ENCODE measurements around the gene GSG1. TPM values are rescaled to one million over a fixed set of nuclear protein-coding genes. Genes with fewer than 3 reads are reported as not detected.

The GSG1 gene
- total RNA-seq, 2 experiments from 2014 or later, result not detected

- intact Hi-C loops (cut with DNase I, micrococcal nuclease), result no loop called here
- no peak overlapping the region for H3K27ac ChIP-seq (ENCODE audit: low read depth in 1 of 2, low read length in 2 of 2)
- no peaks in the 10 kb centered on the region for H3K9me3 ChIP-seq (ENCODE audit: control insufficient read depth in 1 of 2, insufficient read depth in 1 of 2, low read length in 2 of 2)
- H3K9me3 Mint-ChIP-seq, result no peaks in the 10 kb centered on the region
- DNase-seq (no peak), ATAC-seq (ENCODE audit: poor library complexity) (no peak)
- H3K4me1 ChIP-seq (ENCODE audit: insufficient read depth, low read length), result no peaks in the 10 kb centered on the region
- H3K36me3 Mint-ChIP-seq (ENCODE audit: low read depth), result no peaks in the 10 kb centered on the region
- H3K4me3 Mint-ChIP-seq, result no peak overlapping the region
- no peaks in the 10 kb centered on the region for H3K36me3 ChIP-seq (ENCODE audit: insufficient read depth, low read length)
- H3K27me3 Mint-ChIP-seq, result no peaks in the 10 kb centered on the region
- ChIA-PET POLR2A (no interaction called here), CTCF (interaction anchor here (0.5 to 2.1 kb wide), 2 partner anchors 68 to 87 kb away, joined by 4 to 6 read pairs; no protein-coding TSS in a partner anchor)
- H3K4me3 ChIP-seq (ENCODE audit: low read length), result no peak overlapping the region
- no peak for TF ChIP-seq CTCF (IDR thresholded peaks at IDR 0.05)
- no peaks in the 10 kb centered on the region for H3K4me1 Mint-ChIP-seq (ENCODE audit: low read depth)
- no peak overlapping the region for H3K27ac Mint-ChIP-seq
- H3K27me3 ChIP-seq (ENCODE audit: control insufficient read depth in 1 of 2, insufficient read depth in 2 of 2, low read length in 2 of 2), result no peaks in the 10 kb centered on the region
These were observed 21.4 kb upstream of the GSG1 start for GRCh38 chr12:13124656-13125505.

- Mint-ChIP-seq H3K36me3 (ENCODE audit: low read depth) (no peaks in the 10 kb centered on the region), H3K27ac (no peak overlapping the region), H3K9me3 (no peaks in the 10 kb centered on the region), H3K27me3 (no peaks in the 10 kb centered on the region), H3K4me3 (no peak overlapping the region), H3K4me1 (ENCODE audit: low read depth) (no peaks in the 10 kb centered on the region)
- intact Hi-C loops (cut with DNase I, micrococcal nuclease), result no loop called here
- DNase-seq (no peak), ATAC-seq (ENCODE audit: poor library complexity) (no peak)
- H3K27ac ChIP-seq (ENCODE audit: low read depth in 1 of 2, low read length in 2 of 2), result no peak overlapping the region
- no peaks in the 10 kb centered on the region for H3K4me1 ChIP-seq (ENCODE audit: insufficient read depth, low read length)
- no peaks in the 10 kb centered on the region for H3K27me3 ChIP-seq (ENCODE audit: control insufficient read depth in 1 of 2, insufficient read depth in 2 of 2, low read length in 2 of 2)
- no peaks in the 10 kb centered on the region for H3K36me3 ChIP-seq (ENCODE audit: insufficient read depth, low read length)
- no peaks in the 10 kb centered on the region for H3K9me3 ChIP-seq (ENCODE audit: control insufficient read depth in 1 of 2, insufficient read depth in 1 of 2, low read length in 2 of 2)
- POLR2A ChIA-PET, result no interaction called here
- no peak overlapping the region for H3K4me3 ChIP-seq (ENCODE audit: low read length)
- TF ChIP-seq CTCF (IDR thresholded peaks at IDR 0.05), result no peak
- CTCF ChIA-PET, result no interaction called here
These were observed 18.1 kb upstream of the GSG1 start for GRCh38 chr12:13121568-13121967.

GRCh38 chr12:13120413-13120812 is 16.9 kb upstream of the GSG1 start:
- Mint-ChIP-seq H3K4me1 (ENCODE audit: low read depth) (no peaks in the 10 kb centered on the region), H3K36me3 (ENCODE audit: low read depth) (no peaks in the 10 kb centered on the region), H3K27ac (no peak overlapping the region), H3K27me3 (no peaks in the 10 kb centered on the region), H3K4me3 (no peak overlapping the region), H3K9me3 (no peaks in the 10 kb centered on the region)
- intact Hi-C loops (cut with DNase I, micrococcal nuclease), result no loop called here
- CTCF ChIA-PET, result interaction anchor here (0.7 kb wide), 1 partner anchor 15 kb away, joined by 4 read pairs; no protein-coding TSS in a partner anchor
- H3K4me1 ChIP-seq (ENCODE audit: insufficient read depth, low read length), result no peaks in the 10 kb centered on the region
- TF ChIP-seq CTCF (IDR thresholded peaks at IDR 0.05), result no peak
- no peak overlapping the region for H3K4me3 ChIP-seq (ENCODE audit: low read length)
- ATAC-seq (ENCODE audit: poor library complexity) (no peak), DNase-seq (no peak)
- H3K36me3 ChIP-seq (ENCODE audit: insufficient read depth, low read length), result no peaks in the 10 kb centered on the region
- POLR2A ChIA-PET, result no interaction called here
- H3K9me3 ChIP-seq (ENCODE audit: control insufficient read depth in 1 of 2, insufficient read depth in 1 of 2, low read length in 2 of 2), result no peaks in the 10 kb centered on the region
- H3K27me3 ChIP-seq (ENCODE audit: control insufficient read depth in 1 of 2, insufficient read depth in 2 of 2, low read length in 2 of 2), result no peaks in the 10 kb centered on the region
- H3K27ac ChIP-seq (ENCODE audit: low read depth in 1 of 2, low read length in 2 of 2), result no peak overlapping the region

All from CD4-positive, alpha-beta T cell (primary cell).